ENCODE measurements around the gene KRT75.

Gene KRT75

GRCh38 chr12:52469853-52470252, 35.7 kb upstream of the KRT75 start:
- no peak for TF ChIP-seq CTCF (IDR thresholded peaks at IDR 0.05; ENCODE audit: poor library complexity, severe bottlenecking)
- H3K4me1 ChIP-seq (ENCODE audit: insufficient read depth, poor library complexity, severe bottlenecking), result peaks cover 9% of the 10 kb centered on the region
- no peak overlapping the region for H3K27ac ChIP-seq (ENCODE audit: poor library complexity, severe bottlenecking)
- DNase-seq (ENCODE audit: low spot score) (no peak), ATAC-seq (ENCODE audit: low read depth) (no peak)
- H3K4me3 ChIP-seq (ENCODE audit: severe bottlenecking), result no peak overlapping the region
- no peaks in the 10 kb centered on the region for H3K36me3 ChIP-seq (ENCODE audit: low read depth)
- H3K9me3 ChIP-seq (ENCODE audit: severe bottlenecking), result no peaks in the 10 kb centered on the region
- H3K27me3 ChIP-seq (ENCODE audit: insufficient read depth, poor library complexity, severe bottlenecking), result no peaks in the 10 kb centered on the region

GRCh38 chr12:52464897-52465296, 30.7 kb upstream of the KRT75 start:
- H3K27me3 ChIP-seq (ENCODE audit: insufficient read depth, poor library complexity, severe bottlenecking), result no peaks in the 10 kb centered on the region
- TF ChIP-seq CTCF (IDR thresholded peaks at IDR 0.05; ENCODE audit: poor library complexity, severe bottlenecking), result no peak
- no peak overlapping the region for H3K4me3 ChIP-seq (ENCODE audit: severe bottlenecking)
- no peak for ATAC-seq (ENCODE audit: low read depth)
- DNase-seq (ENCODE audit: low spot score), result no peak
- no peaks in the 10 kb centered on the region for H3K9me3 ChIP-seq (ENCODE audit: severe bottlenecking)
- H3K27ac ChIP-seq (ENCODE audit: poor library complexity, severe bottlenecking), result no peak overlapping the region
- H3K36me3 ChIP-seq (ENCODE audit: low read depth), result no peaks in the 10 kb centered on the region
- H3K4me1 ChIP-seq (ENCODE audit: insufficient read depth, poor library complexity, severe bottlenecking), result no peaks in the 10 kb centered on the region

- Histone ChIP-seq H3K9me3 (ENCODE audit: severe bottlenecking) (no peaks in the 10 kb centered on the region), H3K4me3 (ENCODE audit: severe bottlenecking) (no peak overlapping the region), H3K27me3 (ENCODE audit: insufficient read depth, poor library complexity, severe bottlenecking) (no peaks in the 10 kb centered on the region), H3K4me1 (ENCODE audit: insufficient read depth, poor library complexity, severe bottlenecking) (no peaks in the 10 kb centered on the region), H3K27ac (ENCODE audit: poor library complexity, severe bottlenecking) (no peak overlapping the region), H3K36me3 (ENCODE audit: low read depth) (no peaks in the 10 kb centered on the region)
- DNase-seq (ENCODE audit: low spot score) (no peak), ATAC-seq (ENCODE audit: low read depth) (no peak)
- TF ChIP-seq CTCF (IDR thresholded peaks at IDR 0.05; ENCODE audit: poor library complexity, severe bottlenecking), result no peak
Observed at GRCh38 chr12:52461693-52462092, 27.5 kb upstream of the KRT75 start.

- Histone ChIP-seq H3K36me3 (ENCODE audit: low read depth) (no peaks in the 10 kb centered on the region), H3K9me3 (ENCODE audit: severe bottlenecking) (no peaks in the 10 kb centered on the region), H3K27me3 (ENCODE audit: insufficient read depth, poor library complexity, severe bottlenecking) (no peaks in the 10 kb centered on the region), H3K4me3 (ENCODE audit: severe bottlenecking) (no peak overlapping the region), H3K4me1 (ENCODE audit: insufficient read depth, poor library complexity, severe bottlenecking) (peaks cover 22% of the 10 kb centered on the region), H3K27ac (ENCODE audit: poor library complexity, severe bottlenecking) (no peak overlapping the region)
- no peak for TF ChIP-seq CTCF (IDR thresholded peaks at IDR 0.05; ENCODE audit: poor library complexity, severe bottlenecking)
- DNase-seq (ENCODE audit: low spot score) (no peak), ATAC-seq (ENCODE audit: low read depth) (no peak)
Observed at GRCh38 chr12:52458861-52459260, 24.7 kb upstream of the KRT75 start.

GRCh38 chr12:52455821-52456220, 21.6 kb upstream of the KRT75 start:
- Histone ChIP-seq H3K36me3 (ENCODE audit: low read depth) (no peaks in the 10 kb centered on the region), H3K4me1 (ENCODE audit: insufficient read depth, poor library complexity, severe bottlenecking) (peaks cover 34% of the 10 kb centered on the region), H3K9me3 (ENCODE audit: severe bottlenecking) (no peaks in the 10 kb centered on the region), H3K4me3 (ENCODE audit: severe bottlenecking) (no peak overlapping the region), H3K27me3 (ENCODE audit: insufficient read depth, poor library complexity, severe bottlenecking) (no peaks in the 10 kb centered on the region), H3K27ac (ENCODE audit: poor library complexity, severe bottlenecking) (peak overlapping the region; percentile 83)
- ATAC-seq (ENCODE audit: low read depth), result peak; percentile 20; the same call in 1 of the 3 replicates
- DNase-seq (ENCODE audit: low spot score), result no peak
- TF ChIP-seq CTCF (IDR thresholded peaks at IDR 0.05; ENCODE audit: poor library complexity, severe bottlenecking), result no peak
